CD4-positive, alpha-beta T cell treated with Interleukin-21 for 1 hour (primary cell): ENCODE measurements around the gene SHC2.
"Not testable (repeated sequence)": the region's sequence is repeated elsewhere in the genome, so short reads cannot be mapped to it uniquely, and the experiment has no call there.

Experiments
- DNase-seq: peaks from one replicate; pipeline ENCODE4 v3.0.0-alpha.2; 2020

Gene SHC2

DNA sequence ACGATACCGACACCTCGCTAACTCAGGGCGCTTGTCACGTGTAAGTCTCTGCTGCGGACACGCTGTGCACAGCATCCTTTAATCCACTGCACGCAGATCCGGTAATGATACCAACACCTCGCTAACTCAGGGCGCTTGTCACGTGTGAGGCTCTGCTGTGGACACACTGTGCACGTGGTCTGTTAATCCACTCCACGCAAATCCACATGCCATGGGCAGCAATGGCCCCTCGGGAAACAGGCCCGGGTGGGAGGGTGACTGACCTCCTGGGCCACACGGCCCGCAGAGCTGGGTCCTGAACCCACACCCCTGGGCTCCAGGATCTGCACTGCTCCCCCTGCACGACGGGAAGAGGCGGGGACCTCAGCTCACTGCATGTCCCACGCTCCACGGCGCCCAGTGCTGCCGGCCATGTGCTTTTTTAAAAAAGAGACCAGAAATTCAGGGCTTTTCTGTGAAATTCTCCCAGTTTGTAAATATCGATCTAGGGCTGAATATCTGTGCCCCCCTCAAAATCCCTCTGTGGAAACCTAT, 16.1 kb downstream of the SHC2 start:
- DNase-seq, result no peak

DNA sequence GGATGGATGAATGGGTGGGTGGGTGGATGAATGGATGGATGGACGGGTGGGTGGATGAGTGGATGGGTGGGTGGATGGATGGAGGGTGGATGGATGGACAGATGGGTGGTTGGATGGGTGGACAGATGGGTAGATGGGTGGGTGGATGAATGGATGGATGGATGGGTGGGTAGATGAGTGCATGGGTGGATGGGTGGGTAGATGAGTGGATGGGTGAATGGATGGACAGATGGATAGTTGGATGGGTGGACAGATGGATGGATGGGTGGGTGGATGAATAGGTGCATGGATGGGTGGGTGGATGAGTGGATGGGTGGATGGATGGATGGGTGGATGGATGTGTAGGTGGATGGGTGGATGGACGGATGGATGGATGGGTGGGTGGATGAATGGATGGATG, 17.8 kb downstream of the SHC2 start:
- no peak for DNase-seq

DNA sequence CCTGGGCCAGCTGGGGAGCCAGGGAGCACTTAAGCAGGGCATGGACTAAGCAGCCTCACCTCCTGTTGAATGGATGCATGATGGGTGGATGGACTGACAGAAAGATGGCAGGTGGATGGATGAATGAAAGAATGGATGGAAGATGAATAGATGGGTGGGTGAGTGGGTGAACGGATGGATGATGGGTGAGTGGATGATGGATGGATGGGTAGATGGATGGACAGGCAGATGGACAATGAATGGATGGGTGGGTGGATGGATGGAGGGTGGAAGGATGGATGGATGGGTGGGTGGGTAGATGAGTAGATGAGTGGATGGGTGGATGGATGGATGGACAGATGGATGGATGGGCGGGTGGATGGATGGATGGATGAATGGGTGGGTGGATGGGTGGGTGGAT, 18.7 kb downstream of the SHC2 start:
- no peak for DNase-seq

DNA sequence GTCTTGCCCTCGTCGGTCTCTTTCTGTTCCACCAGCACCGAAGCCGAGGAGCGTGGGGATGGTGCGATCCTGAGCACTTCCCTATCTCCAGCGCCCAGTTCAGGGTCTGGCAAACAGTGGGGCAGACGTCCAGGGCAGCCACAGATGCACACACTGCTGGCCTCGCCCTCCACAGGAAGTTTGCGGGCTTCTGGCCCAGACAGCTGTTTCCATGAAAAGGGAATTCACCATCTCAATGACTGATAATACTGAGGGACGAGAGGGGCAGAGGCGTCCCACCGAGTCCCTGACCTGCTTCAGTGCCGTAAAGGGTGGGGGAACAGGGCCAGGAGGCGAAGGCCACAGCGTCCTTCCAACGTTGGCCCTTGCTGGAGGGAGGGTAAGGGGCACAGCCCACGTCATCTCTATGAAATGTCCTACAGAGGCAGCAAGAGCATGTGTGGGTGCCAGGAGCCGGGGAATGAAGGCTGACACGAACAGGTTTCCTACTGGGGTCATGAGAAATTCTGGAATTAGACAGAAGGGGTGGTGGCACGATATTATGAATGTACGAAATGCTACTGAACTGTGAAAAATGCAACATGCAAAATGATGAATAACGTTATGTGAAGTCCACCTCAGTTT, 19.5 kb downstream of the SHC2 start:
- DNase-seq, result no peak

GRCh38 chr19:440391-441212, 20.2 kb downstream of the SHC2 start:
- no peak for DNase-seq

GRCh38 chr19:439167-439900, 21.5 kb downstream of the SHC2 start:
- DNase-seq, result no peak

DNA sequence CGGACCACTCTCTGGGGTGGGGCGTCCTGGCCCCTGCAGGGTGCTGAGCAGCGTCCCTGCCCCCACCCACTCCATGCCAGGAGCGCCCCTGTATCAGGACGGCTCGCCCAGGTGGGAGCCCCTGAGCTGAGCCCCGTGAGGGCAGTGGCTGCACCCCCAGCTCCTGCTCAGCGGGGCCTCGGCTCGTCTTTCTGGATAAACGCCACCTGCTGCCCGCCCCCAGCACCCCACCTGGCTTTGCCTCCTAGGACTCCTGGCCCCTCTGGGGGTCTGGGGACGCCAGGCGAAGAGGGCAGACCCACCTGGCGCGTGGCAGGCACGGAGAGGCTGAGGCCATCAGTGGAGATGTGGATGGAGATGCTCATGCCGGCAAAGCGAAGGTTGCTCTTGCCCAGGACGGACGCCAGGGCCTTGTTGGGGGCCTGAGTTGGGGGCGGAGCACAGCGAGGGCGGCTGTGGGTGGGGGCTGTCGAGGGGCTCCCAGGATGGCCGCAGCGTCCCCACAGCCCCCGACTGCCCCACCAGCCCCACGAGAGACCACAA, 22.3 kb downstream of the SHC2 start:
- no peak for DNase-seq

DNA sequence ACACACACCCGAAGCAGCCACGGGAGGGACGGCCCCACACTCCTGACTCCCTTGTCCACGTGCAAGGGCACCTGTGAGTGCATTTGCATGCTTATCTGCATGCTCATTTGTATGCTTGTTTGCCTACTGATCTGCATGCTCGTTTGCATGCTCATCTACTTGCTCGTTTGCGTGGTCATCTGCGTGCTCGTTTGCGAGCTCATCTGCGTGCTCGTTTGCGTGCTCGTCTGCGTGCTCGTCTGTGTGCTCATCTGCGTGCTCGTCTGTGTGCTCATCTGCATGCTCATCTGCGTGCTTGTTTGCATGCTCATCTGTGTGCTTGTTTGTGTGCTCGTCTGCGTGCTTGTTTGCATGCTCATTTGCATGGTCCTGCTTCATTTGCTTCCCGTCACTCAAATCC, 23.8 kb downstream of the SHC2 start:
- no peak for DNase-seq

- no peak for DNase-seq
These were observed 24.4 kb downstream of the SHC2 start for GRCh38 chr19:436413-436950.

DNA sequence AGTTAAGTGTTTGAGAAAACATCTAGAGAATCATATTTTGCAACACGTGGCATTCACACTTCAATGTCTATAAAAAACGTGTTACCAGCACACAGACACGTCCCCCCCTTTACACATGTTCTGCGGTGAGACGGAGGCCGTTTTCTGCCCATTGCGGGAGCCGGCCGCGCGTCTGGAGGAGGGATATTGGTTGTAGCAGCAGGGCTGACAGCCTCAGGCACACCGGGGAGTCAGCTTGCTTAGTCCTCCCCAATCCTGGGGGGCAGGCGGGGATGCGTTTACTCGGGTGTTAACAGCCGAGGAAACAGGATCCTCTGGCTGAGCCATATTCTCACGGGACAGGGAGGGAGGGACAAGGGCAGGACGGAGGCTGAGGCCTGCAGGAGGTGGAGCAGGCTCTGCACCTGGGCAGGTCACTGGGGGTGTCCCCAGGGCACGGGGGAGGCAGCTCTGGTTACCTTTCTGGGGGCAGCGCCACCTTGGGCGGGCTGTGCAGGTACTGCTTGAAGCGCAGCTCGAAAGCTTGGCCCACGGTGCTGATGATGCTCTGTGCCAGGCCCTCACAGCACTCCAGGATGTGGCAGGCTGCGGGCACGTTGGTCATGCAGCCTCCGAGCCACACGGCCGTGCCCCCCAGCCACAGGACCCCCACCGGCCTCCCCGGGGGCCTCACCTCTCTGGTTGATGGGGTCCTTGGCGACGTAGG, 25.0 kb downstream of the SHC2 start:
- DNase-seq, result no peak

GRCh38 chr19:435056-435706, 25.7 kb downstream of the SHC2 start:
- no peak for DNase-seq

DNA sequence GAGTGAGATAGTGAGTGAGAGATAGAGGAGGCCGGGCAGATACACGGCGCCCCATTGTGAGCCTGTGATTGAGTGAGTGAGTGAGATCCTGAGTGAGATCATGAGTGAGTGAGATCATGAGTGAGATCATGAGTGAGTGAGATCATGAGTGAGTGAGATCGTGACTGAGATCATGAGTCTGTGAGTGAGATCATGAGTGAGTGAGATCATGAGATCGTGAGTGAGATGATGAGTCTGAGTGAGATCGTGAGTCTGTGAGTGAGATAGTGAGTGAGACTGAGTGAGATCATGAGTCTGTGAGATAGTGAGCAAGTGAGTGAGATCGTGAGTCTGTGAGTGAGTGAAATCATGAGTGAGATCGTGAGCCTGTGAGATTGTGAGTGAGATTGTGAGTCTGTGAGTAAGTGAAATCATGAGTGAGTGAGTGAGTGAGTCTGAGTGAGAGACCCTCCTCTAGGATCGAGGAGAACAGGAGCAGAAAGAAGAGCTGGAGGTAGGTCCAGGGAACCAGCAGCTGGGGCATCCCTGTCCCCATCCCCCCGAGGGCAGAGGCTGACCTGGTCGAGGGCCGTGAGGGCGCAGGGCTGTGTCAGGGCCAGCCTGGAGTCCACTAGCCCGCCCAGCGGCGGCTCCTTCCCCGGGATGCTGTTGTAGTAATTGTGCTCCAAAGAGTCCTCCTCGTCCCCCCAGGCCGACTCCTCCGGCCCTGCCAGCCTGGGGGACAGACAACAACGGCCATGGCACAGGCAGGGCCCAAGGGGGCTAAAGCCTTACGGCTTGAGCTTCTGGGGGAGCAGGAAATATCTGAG, 26.5 kb downstream of the SHC2 start:
- no peak for DNase-seq

GRCh38 chr19:430701-431100, 30.1 kb downstream of the SHC2 start:
- DNase-seq, result no peak

DNA sequence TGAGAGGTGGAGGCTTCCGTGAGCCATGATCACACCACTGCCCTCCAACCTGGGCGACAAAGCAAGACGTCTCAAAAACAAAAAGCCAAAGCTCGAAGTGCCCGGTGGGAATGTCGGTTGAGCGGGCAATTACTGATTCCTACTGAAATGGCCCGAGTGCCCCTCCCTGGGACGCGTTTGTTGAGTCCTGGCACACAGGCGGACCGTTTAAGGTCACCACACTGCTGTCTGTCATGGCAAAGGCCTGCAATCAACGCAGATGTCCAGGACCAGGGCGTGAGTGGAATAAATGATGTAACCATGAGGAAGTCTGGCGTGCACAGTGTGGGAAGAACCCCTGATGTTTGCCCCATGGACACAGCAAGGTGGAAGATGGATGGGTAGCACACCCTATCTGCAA, 32.7 kb downstream of the SHC2 start:
- no peak for DNase-seq

- DNase-seq, result not testable (repeated sequence)
These were observed 33.2 kb downstream of the SHC2 start for GRCh38 chr19:427675-428074.

DNA sequence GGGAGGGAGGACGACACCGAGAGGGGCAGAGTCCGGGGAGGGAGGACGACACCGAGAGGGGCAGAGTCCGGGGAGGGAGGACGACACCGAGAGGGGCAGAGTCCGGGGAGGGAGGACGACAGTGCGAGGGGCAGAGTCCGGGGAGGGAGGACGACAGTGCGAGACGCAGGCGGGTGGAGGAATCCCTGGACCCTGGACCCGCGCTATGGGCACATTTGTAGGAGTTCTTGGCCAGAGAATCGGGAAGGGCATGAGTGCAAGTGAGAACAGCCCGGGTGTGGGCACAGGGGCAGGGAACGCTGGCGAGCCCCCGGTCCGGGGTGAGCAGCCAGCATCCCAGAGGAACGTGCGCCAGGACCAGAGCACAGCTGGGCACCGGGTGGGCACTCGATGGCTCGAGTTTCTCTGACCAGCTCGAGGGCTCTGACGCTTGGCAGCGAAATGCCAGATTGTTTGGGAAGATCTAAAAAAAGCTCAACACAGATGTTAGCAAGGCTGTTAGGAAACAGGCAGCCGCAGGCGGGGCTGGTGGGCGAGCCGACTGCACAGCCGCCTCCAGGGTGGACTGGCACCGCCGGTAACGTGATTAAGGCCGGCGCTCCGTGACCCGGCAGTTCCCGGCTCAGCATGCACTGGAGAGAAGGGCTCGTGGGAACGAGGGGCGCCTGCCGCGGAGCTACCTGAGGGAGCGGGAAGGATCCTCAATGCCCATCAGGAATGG, 33.9 kb downstream of the SHC2 start:
- DNase-seq, result no peak

DNA sequence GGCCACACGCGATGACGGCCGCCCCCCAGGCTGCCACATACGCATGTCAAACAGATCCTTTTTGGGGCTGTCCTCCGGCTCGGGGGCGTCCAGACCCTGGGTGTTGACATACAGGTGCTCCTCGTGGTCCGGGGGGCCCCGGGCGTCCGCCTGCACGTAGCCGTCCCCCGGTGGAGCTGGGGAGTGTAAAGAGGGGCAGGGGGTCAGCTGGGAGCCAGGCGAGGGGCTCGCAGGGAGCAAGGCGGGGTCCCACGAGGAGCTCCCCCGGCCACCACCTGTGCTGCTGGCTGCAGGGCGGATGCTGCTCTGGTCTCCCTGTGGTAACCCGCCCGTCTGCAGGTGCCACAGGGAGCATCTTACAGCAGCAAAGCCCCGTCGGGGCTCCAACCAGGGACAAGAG, 35.8 kb downstream of the SHC2 start:
- DNase-seq, result no peak

DNA sequence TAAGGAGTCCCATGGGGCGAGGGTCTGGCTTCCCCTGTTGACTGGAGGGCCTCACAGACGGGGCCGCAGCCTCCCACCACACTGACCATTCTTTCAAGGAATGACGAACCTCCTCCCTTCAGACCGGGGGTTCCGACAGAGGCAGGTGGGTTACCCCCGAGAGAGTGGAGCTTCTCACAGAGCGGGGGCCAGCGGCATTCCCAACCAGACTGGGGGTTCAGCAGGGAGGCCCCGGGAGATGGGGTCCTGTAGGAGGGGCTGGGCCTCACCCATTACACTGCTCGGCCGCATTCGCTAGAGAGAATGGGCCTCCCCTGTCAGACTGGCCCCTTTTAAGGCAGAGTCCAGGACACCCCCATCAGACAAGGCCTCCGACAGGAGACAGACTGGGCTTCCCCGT, 36.3 kb downstream of the SHC2 start:
- DNase-seq, result no peak

DNA sequence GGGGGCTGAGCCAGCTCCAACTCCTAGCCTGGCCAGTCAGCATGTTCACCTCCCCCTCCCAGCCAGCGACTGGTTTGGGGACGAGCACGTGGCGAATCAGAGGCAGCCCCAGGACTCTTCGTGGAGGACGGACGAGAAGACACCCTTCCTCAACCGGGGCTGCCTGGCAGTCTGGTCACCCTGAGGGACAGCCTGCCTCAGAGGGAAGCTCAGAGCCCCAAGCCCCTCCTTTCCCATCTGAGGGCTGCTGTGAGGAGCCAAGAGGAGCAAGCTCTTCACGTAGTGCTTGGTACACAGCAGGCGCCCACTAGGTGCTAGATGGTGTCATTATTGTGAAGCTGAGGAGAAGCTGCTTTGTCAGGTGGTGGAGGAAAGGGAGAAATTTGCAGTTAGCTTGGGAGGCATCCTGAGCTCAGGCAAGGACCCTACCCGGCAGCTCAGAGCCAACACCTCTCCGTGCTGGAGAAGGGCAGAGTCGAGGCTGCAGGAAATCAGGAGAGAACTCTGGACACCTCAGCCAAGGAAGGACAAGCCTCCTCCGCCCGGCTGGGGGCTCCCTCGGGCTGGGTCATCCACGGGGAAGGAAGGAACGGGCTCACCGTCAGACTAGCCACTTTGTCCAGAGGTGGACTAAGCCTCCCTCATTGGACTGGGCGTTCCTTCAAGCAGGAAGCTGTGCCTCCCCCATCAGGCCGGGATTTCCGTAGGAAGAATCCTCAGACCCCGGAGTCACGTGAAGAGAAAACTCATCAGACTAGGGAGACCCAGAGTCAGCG, 37.0 kb downstream of the SHC2 start:
- DNase-seq, result no peak

DNA sequence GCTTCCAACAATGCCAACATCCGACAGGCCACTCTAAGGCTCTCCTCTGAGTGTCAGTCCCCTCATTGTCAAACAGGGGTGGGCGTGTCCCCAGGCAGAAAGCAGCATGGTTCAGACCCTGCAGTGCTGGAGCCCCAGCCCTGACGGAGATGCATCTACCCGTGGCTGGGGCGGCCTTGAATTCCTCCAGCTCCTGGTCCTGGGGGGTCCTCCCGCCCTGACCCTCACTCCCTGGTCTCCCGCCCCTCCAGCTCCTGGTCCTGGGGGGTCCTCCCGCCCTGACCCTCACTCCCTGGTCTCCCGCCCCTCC, 38.0 kb downstream of the SHC2 start:
- DNase-seq, result not testable (repeated sequence)
